Natural killer cell (primary cell): ENCODE measurements around the gene DEAF1. TPM values are rescaled to one million over a fixed set of nuclear protein-coding genes. Genes with fewer than 3 reads are reported as not detected.
A peak's percentile ranks its signal among the peaks of the same experiment; 100 is the strongest.

Source experiments
- ATAC-seq, 3 donors: fragments of 150-1000 bp in 2 of 3; fragments of 200-7000 bp in 1 of 3; cut with Tn5 transposase; 1 replicate in 1 of 3; 2 replicates in 2 of 3; pipeline ENCODE4 v1.10.0; 2021; ENCODE audit warnings: mild to moderate bottlenecking in 2 of 3, moderate library complexity in 2 of 3
- DNase-seq, 2 donors: peaks; one replicate each; pipeline versions ENCODE4 v3.0.0 to v3.0.0-alpha.2; 2013 to 2021; ENCODE audit warnings: mixed read lengths in 1 of 2
- H3K27ac ChIP-seq: one replicate; pipeline ENCODE4 v1.5.1; 2013; ENCODE audit warnings: mild to moderate bottlenecking, low read length
- H3K27me3 ChIP-seq: one replicate; pipeline ENCODE4 v1.6.1; 2013; ENCODE audit warnings: low read length; ENCODE audit not compliant: control insufficient read depth, insufficient read depth
- H3K36me3 ChIP-seq: one replicate; pipeline ENCODE4 v1.6.1; 2013; ENCODE audit warnings: low read length; ENCODE audit not compliant: control insufficient read depth, insufficient read depth
- H3K4me1 ChIP-seq: one replicate; pipeline ENCODE4 v1.6.1; 2013; ENCODE audit warnings: low read length; ENCODE audit not compliant: control insufficient read depth, insufficient read depth
- H3K4me3 ChIP-seq: one replicate; pipeline ENCODE4 v1.5.1; 2013; ENCODE audit warnings: low read length
- H3K9me3 ChIP-seq: one replicate; pipeline ENCODE4 v1.6.1; 2013; ENCODE audit warnings: low read length; ENCODE audit not compliant: control insufficient read depth, insufficient read depth
- H3K27ac Mint-ChIP-seq, 2 donors: one replicate each; pipeline ENCODE4 v1.8.0; 2022; ENCODE audit warnings: mild to moderate bottlenecking in 2 of 2, mixed read lengths in 2 of 2, moderate library complexity in 1 of 2
- H3K27me3 Mint-ChIP-seq, 2 donors: one replicate each; pipeline ENCODE4 v1.8.0; 2022; ENCODE audit warnings: low read depth in 2 of 2, mixed read lengths in 2 of 2
- H3K36me3 Mint-ChIP-seq: one replicate; pipeline ENCODE4 v1.8.0; 2022; ENCODE audit warnings: mixed read lengths
- H3K4me1 Mint-ChIP-seq, 2 donors: one replicate each; pipeline ENCODE4 v1.8.0; 2022; ENCODE audit warnings: mixed read lengths in 2 of 2
- H3K4me3 Mint-ChIP-seq: one replicate; pipeline ENCODE4 v1.8.0; 2022; ENCODE audit warnings: mild to moderate bottlenecking, moderate library complexity, mixed read lengths
- H3K9me3 Mint-ChIP-seq, 2 donors: one replicate each; pipeline ENCODE4 v1.8.0; 2022; ENCODE audit warnings: mixed read lengths in 2 of 2
- WGBS: methylation state at CpG from one replicate; pipeline ENCODE4 v1.1.7; 2013; ENCODE audit warnings: missing lambda C conversion rate; ENCODE audit not compliant: insufficient coverage; 5-methylcytosine and 5-hydroxymethylcytosine counted together
- intact Hi-C: fragments of 100-400 bp; cut with micrococcal nuclease; formaldehyde crosslinking; loops from one replicate; pipeline ENCODE4 v1.14.2; 2022
- total RNA-seq, 4 donors: library from RNA; stranded (reverse); fragments of 120-200 nt in 1 of 4; gene quantifications; one replicate each; pipeline versions ENCODE4 v1.2.3 to v1.2.4, GENCODE V29; 2013 to 2022
- TF ChIP-seq, protein P1 (sequence below): fragments of 200-600 bp; IDR thresholded peaks from one replicate; pipeline ENCODE4 v1.8.0; 2022; ENCODE audit warnings: antibody characterized with exemption

The DEAF1 gene
- total RNA-seq, 3 donors from 2014 or later (not counting 1 experiment from before 2014, with no cell fraction given) = 25.9 to 26.9 (median 26.8) TPM

DNA sequence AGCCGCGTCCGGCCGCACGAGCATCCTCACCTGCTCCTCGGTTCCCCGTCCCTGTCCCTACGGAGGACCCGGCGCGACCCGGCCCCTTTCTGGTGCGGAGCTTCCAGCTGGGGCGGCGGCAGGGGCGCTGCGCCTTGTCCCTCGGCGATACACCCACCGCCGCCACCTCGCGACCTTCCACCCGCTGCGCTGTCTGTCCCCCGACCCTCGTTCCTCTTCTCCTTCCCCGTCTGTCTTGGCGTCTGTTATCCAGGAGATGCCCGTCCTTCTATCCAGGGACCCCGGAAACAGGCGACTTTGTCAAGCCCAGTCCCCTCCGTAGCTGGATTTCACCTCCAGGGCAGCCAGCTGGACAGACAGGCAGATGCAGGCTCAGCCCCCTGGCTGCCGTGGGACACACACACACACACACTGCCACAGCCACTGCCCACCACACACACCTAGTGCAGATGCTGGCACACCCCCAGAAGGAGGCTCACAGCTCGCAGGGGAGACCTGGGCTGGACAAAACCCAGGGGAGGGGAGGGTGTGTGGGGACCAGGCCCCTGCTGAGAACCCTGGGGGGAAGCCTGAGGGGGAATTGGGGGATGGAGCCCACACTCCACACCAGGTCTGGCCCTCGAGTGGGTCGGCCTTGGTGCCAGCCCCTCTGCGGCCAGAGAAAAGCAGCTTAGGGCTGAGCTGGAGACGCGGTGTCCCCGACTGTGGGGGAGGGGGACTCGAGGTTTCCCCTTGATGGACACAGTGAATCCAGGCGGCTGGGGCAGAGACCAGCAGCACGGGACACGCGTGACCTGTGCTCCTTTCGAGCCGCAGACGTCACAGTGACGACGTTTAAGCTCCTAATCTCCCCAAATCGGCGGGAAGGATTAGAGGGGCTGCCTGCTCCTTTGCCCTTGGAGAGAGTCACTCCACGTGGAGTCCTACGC, 57.2 kb downstream of the DEAF1 start:
- 33% methylated on average over 54 of the region's 55 CpGs for WGBS
- Histone ChIP-seq H3K36me3 (peaks cover 2% of the 10 kb centered on the region), H3K9me3 (peaks cover 4% of the 10 kb centered on the region), H3K4me1 (peaks cover 21% of the 10 kb centered on the region), H3K27ac (no peak overlapping the region), H3K4me3 (no peak overlapping the region), H3K27me3 (peaks cover 16% of the 10 kb centered on the region)
- TF ChIP-seq, protein P1, sequence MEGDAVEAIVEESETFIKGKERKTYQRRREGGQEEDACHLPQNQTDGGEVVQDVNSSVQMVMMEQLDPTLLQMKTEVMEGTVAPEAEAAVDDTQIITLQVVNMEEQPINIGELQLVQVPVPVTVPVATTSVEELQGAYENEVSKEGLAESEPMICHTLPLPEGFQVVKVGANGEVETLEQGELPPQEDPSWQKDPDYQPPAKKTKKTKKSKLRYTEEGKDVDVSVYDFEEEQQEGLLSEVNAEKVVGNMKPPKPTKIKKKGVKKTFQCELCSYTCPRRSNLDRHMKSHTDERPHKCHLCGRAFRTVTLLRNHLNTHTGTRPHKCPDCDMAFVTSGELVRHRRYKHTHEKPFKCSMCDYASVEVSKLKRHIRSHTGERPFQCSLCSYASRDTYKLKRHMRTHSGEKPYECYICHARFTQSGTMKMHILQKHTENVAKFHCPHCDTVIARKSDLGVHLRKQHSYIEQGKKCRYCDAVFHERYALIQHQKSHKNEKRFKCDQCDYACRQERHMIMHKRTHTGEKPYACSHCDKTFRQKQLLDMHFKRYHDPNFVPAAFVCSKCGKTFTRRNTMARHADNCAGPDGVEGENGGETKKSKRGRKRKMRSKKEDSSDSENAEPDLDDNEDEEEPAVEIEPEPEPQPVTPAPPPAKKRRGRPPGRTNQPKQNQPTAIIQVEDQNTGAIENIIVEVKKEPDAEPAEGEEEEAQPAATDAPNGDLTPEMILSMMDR = no peak
- peaks cover 8 to 24% of the 10 kb centered on the region in 2 donors for H3K27me3 Mint-ChIP-seq
- ATAC-seq (no peak), DNase-seq (peak in 1 of 2 donors; percentile 7)
- peak overlapping the region; percentile 57 for H3K4me3 Mint-ChIP-seq
- intact Hi-C loops = no loop called here
- peaks cover 5 to 19% of the 10 kb centered on the region in 2 donors for H3K4me1 Mint-ChIP-seq
- no peaks in the 10 kb centered on the region for H3K9me3 Mint-ChIP-seq
- peak overlapping the region in 1 of 2 donors; percentile 47 for H3K27ac Mint-ChIP-seq
- H3K36me3 Mint-ChIP-seq = no peaks in the 10 kb centered on the region

DNA sequence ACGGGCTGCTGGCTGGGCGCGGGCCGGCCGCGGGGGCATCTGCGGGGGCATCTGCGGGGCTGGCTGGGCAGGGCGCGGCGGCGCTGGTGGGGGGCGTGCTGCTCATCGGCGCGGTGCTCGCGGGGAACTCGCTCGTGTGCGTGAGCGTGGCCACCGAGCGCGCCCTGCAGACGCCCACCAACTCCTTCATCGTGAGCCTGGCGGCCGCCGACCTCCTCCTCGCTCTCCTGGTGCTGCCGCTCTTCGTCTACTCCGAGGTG, 57.8 kb downstream of the DEAF1 start:
- no peaks in the 10 kb centered on the region for H3K9me3 Mint-ChIP-seq
- Histone ChIP-seq H3K9me3 (no peaks in the 10 kb centered on the region), H3K27me3 (peaks cover 16% of the 10 kb centered on the region), H3K27ac (no peak overlapping the region), H3K4me1 (peaks cover 18% of the 10 kb centered on the region), H3K4me3 (no peak overlapping the region), H3K36me3 (no peaks in the 10 kb centered on the region)
- no peak for ATAC-seq
- WGBS = 2% methylated on average over 34 of the region's 34 CpGs
- peaks cover 8 to 24% of the 10 kb centered on the region in 2 donors for H3K27me3 Mint-ChIP-seq
- peaks cover 5 to 14% of the 10 kb centered on the region in 2 donors for H3K4me1 Mint-ChIP-seq
- TF ChIP-seq, protein P1 = no peak
- no peaks in the 10 kb centered on the region for H3K36me3 Mint-ChIP-seq
- no peak overlapping the region for H3K27ac Mint-ChIP-seq
- intact Hi-C loops = no loop called here
- peak overlapping the region; percentile 57 for H3K4me3 Mint-ChIP-seq
- peak in 1 of 2 donors; percentile 20 for DNase-seq

DNA sequence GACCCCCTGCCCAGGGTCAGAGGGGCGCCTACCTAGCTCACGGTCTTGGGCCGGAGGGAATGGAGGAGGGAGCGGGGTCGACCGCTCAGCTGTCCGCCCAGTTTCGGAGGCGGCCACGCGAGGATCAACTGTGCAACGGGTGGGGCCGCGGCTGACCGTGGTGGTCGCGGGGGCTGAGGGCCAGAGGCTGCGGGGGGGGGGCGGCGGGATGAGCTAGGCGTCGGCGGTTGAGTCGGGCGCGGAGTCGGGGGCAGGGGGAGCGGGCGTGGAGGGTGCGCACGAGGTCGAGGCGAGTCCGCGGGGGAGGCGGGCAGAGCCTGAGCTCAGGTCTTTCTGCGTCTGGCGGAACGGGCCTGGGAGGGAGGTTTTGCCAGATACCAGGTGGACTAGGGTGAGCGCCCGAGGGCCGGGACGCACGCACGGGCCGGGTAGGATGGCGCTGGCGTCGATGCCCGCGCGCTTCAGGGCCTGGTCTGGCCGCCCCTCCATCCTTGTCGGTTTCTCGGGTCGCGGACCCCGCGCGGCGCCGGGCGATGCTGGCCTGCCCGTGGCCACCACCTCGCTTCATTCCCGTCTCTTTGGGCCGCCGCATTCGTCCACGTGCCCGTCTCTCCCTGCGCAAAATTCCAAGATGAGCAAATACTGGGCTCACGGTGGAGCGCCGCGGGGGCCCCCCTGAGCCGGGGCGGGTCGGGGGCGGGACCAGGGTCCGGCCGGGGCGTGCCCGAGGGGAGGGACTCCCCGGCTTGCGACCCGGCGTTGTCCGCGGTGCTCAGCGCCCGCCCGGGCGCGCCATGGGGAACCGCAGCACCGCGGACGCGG, 58.3 kb downstream of the DEAF1 start, which contains the start of gene DRD4:
Gene DRD4 (plus strand): TSS at position 759 of the 822 bp plus-strand sequence. CDS start 36 bp downstream, at position 795.
- Mint-ChIP-seq H3K36me3 (no peaks in the 10 kb centered on the region), H3K9me3 (no peaks in the 10 kb centered on the region), H3K27me3 (peaks cover 8 to 24% of the 10 kb centered on the region in 2 donors), H3K27ac (peak within 1 kb of the TSS in 1 of 2 donors; percentile 47), H3K4me3 (peak within 1 kb of the TSS; percentile 57), H3K4me1 (peaks cover 5 to 14% of the 10 kb centered on the region in 2 donors)
- Histone ChIP-seq H3K27ac (no peak within 1 kb of the TSS), H3K36me3 (no peaks in the 10 kb centered on the region), H3K4me3 (no peak within 1 kb of the TSS), H3K4me1 (peaks cover 18% of the 10 kb centered on the region), H3K27me3 (peaks cover 16% of the 10 kb centered on the region), H3K9me3 (no peaks in the 10 kb centered on the region)
- ATAC-seq (peak in 2 of 3 donors; percentile 42 to 49), DNase-seq (peak in 1 of 2 donors; percentile 14)
- 16% methylated on average over 100 of the region's 100 CpGs for WGBS
- TF ChIP-seq, protein P1 = no peak
- intact Hi-C loops = no loop called here
